ENCODE measurements around the gene COMMD7. TPM values are rescaled to one million over a fixed set of nuclear protein-coding genes. Genes with fewer than 3 reads are reported as not detected.
A peak's percentile ranks its signal among the peaks of the same experiment; 100 is the strongest.

The COMMD7 gene
- polyA plus RNA-seq, 1 donor from 2014 or later: 35.6 TPM

DNA sequence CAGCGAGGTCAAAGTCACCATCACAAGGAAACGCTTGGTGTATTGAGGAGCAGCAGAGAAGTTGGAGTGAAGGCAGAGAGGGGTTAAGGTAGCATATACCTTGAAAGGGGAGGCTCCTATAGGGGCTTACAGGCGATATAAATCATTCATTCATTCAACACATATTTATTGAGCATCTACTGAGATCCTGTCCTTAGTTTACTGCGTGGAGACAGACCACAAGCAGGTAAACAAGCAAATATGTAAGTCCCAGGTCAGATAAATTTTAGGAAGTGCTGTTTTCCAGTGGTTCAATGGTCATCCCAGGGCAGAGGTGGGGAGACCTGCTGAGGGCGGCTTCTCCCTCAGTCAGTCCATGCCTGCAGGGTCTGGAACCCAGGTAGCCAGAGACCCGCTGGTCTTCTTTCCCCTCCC lies 18.2 kb upstream of the COMMD7 start:
- Histone ChIP-seq H2AFZ (ENCODE audit: low read depth, low read length) (no peak overlapping the region), H3K9ac (ENCODE audit: low read length) (peak overlapping the region; percentile 69), H3K79me2 (replicated peaks; ENCODE audit: insufficient read depth, low read length) (peaks cover 5% of the 10 kb centered on the region), H3K27me3 (ENCODE audit: insufficient read depth, low read depth, low read length) (peaks cover 9% of the 10 kb centered on the region), H3K4me3 (ENCODE audit: low read length) (peak overlapping the region; percentile 77), H3K27ac (ENCODE audit: low read length) (no peak overlapping the region), H3K4me2 (ENCODE audit: low read length) (no peak overlapping the region), H3K36me3 (ENCODE audit: insufficient read depth, low read length) (no peaks in the 10 kb centered on the region), H4K20me1 (ENCODE audit: insufficient read depth) (no peaks in the 10 kb centered on the region), H3F3A (ENCODE audit: insufficient read depth, low read length, poor library complexity, severe bottlenecking) (no peaks in the 10 kb centered on the region), H3K9me3 (ENCODE audit: low read length) (no peaks in the 10 kb centered on the region), H3K9me2 (ENCODE audit: insufficient read depth, low read length) (no peaks in the 10 kb centered on the region)
- TF ChIP-seq EP300 (conservative IDR thresholded peaks at IDR 0.05; ENCODE audit: poor library complexity, severe bottlenecking): no peak
- TF ChIP-seq, protein P1, sequence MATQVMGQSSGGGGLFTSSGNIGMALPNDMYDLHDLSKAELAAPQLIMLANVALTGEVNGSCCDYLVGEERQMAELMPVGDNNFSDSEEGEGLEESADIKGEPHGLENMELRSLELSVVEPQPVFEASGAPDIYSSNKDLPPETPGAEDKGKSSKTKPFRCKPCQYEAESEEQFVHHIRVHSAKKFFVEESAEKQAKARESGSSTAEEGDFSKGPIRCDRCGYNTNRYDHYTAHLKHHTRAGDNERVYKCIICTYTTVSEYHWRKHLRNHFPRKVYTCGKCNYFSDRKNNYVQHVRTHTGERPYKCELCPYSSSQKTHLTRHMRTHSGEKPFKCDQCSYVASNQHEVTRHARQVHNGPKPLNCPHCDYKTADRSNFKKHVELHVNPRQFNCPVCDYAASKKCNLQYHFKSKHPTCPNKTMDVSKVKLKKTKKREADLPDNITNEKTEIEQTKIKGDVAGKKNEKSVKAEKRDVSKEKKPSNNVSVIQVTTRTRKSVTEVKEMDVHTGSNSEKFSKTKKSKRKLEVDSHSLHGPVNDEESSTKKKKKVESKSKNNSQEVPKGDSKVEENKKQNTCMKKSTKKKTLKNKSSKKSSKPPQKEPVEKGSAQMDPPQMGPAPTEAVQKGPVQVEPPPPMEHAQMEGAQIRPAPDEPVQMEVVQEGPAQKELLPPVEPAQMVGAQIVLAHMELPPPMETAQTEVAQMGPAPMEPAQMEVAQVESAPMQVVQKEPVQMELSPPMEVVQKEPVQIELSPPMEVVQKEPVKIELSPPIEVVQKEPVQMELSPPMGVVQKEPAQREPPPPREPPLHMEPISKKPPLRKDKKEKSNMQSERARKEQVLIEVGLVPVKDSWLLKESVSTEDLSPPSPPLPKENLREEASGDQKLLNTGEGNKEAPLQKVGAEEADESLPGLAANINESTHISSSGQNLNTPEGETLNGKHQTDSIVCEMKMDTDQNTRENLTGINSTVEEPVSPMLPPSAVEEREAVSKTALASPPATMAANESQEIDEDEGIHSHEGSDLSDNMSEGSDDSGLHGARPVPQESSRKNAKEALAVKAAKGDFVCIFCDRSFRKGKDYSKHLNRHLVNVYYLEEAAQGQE (IDR thresholded peaks at IDR 0.05; ENCODE audit: borderline replicate concordance): no peak
- no peak for TF ChIP-seq EZH2 (IDR thresholded peaks at IDR 0.05; ENCODE audit: borderline replicate concordance, insufficient read depth, low read length, poor library complexity, severe bottlenecking)
- no peak for TF ChIP-seq MXI1 (conservative IDR thresholded peaks at IDR 0.05; ENCODE audit: poor library complexity, severe bottlenecking)
- no peak for TF ChIP-seq POLR2AphosphoS5 (IDR thresholded peaks at IDR 0.05)
- TF ChIP-seq SMC3 (conservative IDR thresholded peaks at IDR 0.05; ENCODE audit: poor library complexity): no peak
- TF ChIP-seq RAD21 (conservative IDR thresholded peaks at IDR 0.05): no peak
- TF ChIP-seq, protein P2, sequence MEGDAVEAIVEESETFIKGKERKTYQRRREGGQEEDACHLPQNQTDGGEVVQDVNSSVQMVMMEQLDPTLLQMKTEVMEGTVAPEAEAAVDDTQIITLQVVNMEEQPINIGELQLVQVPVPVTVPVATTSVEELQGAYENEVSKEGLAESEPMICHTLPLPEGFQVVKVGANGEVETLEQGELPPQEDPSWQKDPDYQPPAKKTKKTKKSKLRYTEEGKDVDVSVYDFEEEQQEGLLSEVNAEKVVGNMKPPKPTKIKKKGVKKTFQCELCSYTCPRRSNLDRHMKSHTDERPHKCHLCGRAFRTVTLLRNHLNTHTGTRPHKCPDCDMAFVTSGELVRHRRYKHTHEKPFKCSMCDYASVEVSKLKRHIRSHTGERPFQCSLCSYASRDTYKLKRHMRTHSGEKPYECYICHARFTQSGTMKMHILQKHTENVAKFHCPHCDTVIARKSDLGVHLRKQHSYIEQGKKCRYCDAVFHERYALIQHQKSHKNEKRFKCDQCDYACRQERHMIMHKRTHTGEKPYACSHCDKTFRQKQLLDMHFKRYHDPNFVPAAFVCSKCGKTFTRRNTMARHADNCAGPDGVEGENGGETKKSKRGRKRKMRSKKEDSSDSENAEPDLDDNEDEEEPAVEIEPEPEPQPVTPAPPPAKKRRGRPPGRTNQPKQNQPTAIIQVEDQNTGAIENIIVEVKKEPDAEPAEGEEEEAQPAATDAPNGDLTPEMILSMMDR (IDR thresholded peaks at IDR 0.05; ENCODE audit: poor library complexity, severe bottlenecking): no peak
- TF ChIP-seq TAF1 (IDR thresholded peaks at IDR 0.05; ENCODE audit: low read depth): no peak

DNA sequence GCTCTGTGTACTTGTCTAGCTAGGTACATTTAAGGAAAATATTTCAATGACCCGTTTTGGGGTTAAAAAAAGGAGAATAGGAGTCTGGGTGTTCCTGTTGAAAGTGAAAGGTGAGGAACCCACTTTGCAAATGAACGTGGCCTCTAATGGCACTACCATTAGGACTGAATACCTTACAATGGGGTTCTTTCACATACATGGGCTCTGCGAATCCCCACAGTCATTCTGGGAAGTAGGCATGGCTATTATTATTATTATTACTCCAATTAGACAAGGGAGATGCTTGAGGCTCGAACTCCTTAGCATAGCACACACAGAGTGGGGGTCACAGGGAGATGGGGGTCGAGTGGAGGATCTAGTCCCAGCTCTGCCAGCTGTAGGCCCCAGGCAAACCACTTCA lies 12.9 kb upstream of the COMMD7 start:
- Histone ChIP-seq H3K9ac (ENCODE audit: low read length) (no peak overlapping the region), H3K4me3 (ENCODE audit: low read length) (no peak overlapping the region), H3K27ac (ENCODE audit: low read length) (no peak overlapping the region), H2AFZ (ENCODE audit: low read depth, low read length) (no peak overlapping the region), H3K4me2 (ENCODE audit: low read length) (no peak overlapping the region), H3K79me2 (replicated peaks; ENCODE audit: insufficient read depth, low read length) (no peaks in the 10 kb centered on the region), H3K9me2 (ENCODE audit: insufficient read depth, low read length) (no peaks in the 10 kb centered on the region), H3F3A (ENCODE audit: insufficient read depth, low read length, poor library complexity, severe bottlenecking) (no peaks in the 10 kb centered on the region), H4K20me1 (ENCODE audit: insufficient read depth) (no peaks in the 10 kb centered on the region), H3K27me3 (ENCODE audit: insufficient read depth, low read depth, low read length) (no peaks in the 10 kb centered on the region), H3K36me3 (ENCODE audit: insufficient read depth, low read length) (no peaks in the 10 kb centered on the region), H3K9me3 (ENCODE audit: low read length) (no peaks in the 10 kb centered on the region)
- TF ChIP-seq SMC3 (conservative IDR thresholded peaks at IDR 0.05; ENCODE audit: poor library complexity) (no peak), TAF1 (IDR thresholded peaks at IDR 0.05; ENCODE audit: low read depth) (no peak), RAD21 (conservative IDR thresholded peaks at IDR 0.05) (no peak), EZH2 (IDR thresholded peaks at IDR 0.05; ENCODE audit: borderline replicate concordance, insufficient read depth, low read length, poor library complexity, severe bottlenecking) (no peak), POLR2AphosphoS5 (IDR thresholded peaks at IDR 0.05) (no peak), MXI1 (conservative IDR thresholded peaks at IDR 0.05; ENCODE audit: poor library complexity, severe bottlenecking) (no peak), EP300 (conservative IDR thresholded peaks at IDR 0.05; ENCODE audit: poor library complexity, severe bottlenecking) (no peak)
- TF ChIP-seq, protein P1 (IDR thresholded peaks at IDR 0.05; ENCODE audit: borderline replicate concordance): no peak
- TF ChIP-seq, protein P2 (IDR thresholded peaks at IDR 0.05; ENCODE audit: poor library complexity, severe bottlenecking): no peak

Data from neural cell (in vitro differentiated cells).